Glomerular visceral epithelial cell (primary cell): ENCODE measurements around the gene BRWD1.

Source experiments
- DNase-seq: peaks from one replicate; pipeline ENCODE4 v3.0.0-alpha.2; 2016; ENCODE audit errors: extremely low spot score

BRWD1 gene

DNA sequence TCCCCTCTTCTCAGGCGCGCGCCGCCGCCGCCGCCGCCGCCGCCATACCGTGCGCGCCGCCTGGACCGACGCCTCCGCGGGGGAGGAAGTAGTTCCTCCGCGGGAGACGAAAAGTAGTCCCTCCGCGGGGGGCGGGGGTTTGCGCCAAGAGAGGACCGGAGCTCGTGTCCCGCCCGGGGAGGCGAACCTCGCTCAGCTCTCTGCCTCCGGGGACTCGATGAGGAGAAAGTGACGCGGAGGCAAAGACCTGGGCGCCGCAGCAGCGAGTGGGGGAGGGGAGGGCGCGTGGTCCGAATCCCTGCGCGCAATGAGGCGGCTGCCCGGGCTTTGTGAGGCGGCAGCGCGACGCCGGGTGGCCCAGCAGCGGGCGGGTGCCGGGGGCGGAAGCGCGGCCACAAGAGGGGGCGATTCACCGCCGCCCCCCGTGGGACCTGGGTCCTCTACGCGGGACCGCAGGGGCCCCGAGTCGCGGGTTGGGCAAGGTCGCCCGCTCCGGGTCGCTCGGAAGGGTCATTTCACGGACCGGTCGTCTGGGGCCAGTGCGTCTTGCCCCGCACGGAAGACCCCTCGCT lies at the start of gene BRWD1:
Gene BRWD1 (minus strand): TSS at position 62 of the 572 bp plus-strand sequence. CDS start 141 bp downstream, outside the sequence.
- DNase-seq, result peak; percentile 83

DNA sequence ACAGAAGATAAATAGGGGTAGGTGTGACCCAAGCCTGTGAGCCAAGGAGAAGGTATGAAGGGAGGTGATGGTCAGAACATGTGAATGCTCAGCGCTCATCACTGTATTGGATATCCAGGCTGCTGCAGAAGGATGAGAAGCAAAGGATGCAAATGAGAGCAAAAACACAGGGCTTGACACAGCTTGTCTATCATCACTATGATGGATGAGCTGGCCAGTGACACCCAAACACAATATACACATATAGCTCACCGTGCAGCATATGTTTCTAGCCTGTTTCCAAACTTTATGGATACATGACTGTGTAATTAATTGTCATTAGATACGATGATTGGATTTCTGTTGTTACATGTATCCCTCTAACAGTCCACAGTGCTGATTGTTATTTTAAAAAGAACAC lies 49.3 kb upstream of the BRWD1 start:
- no peak for DNase-seq

DNA sequence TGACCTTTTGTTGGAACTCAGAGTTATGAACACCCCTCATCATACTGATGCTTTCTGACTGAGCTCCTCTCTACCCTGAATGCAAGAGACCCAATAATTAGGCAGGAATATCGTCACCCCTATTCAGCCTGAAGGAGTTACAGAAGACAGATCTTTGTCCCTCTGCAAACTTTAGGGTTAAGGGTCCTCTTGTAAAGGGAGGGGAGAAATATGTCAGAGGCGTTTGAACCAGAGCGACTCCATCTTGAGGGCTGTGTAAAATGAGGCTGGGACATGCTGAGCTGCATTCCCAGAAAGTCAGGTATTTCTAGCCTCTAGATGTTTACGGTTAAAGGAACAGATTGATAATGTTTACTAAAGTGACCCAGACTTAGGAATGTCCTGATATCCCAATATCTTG lies 46.0 kb upstream of the BRWD1 start:
- DNase-seq, result no peak

DNA sequence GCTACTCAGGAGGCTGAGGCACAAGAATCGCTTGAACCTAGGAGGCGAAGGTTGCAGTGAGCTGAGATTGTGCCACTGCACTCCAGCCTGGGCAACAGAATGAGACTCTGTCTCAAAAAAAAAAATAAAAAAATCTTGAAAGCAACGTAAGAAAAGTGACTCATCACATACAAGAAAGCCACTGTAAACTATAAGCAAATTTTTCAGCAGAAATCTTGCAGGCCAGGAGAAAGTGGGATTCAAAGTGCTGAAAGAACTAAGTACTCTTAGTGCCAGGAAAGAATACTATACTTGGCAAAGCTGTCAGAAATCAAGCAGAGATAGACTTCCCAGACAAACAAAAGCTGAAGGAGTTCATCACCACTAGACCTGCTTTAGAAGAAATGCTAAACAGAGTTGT lies 39.9 kb upstream of the BRWD1 start:
- DNase-seq, result no peak

DNA sequence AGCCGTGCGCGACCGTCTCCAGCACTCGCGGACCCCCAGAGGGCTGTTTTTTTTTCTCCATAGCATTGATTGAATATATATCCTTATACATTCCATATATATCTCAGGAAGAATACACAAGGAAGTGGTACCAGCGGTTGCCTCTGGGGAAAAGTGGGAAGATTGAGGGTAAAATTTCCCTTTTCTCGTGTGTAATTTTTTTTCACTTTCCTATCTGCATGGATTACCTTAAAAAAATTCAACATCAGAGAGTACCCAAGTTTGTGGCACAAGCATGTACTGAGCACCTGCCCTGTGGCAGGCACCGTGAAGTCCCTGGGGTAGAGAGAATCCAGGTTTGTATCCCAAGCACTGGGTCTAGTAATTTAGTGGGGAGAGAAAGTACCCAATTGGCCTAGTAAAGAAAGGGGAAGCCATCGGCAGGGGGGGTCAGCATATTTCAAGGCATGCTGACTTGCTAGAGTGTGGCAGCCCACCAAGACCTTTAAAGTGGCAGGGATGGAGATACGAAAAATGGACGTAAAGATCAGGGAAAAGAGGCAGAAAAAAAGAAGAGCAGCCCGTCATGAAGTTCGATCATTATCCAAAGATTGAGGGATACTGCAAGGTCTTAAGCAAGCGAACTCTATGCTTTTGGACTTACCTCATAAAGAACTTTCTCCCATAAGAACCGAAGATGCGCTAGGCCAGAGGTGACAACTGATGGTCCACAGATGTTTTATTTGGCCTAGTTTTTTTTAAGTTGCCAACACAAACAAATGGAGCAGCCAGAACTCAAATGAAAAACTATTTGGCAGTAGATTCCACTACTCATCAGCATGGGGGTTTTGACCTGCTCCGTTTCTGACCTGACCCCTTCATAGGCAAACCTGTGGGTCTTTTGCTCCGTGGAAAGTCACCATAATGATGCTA lies 36.9 kb upstream of the BRWD1 start:
- DNase-seq, result no peak

DNA sequence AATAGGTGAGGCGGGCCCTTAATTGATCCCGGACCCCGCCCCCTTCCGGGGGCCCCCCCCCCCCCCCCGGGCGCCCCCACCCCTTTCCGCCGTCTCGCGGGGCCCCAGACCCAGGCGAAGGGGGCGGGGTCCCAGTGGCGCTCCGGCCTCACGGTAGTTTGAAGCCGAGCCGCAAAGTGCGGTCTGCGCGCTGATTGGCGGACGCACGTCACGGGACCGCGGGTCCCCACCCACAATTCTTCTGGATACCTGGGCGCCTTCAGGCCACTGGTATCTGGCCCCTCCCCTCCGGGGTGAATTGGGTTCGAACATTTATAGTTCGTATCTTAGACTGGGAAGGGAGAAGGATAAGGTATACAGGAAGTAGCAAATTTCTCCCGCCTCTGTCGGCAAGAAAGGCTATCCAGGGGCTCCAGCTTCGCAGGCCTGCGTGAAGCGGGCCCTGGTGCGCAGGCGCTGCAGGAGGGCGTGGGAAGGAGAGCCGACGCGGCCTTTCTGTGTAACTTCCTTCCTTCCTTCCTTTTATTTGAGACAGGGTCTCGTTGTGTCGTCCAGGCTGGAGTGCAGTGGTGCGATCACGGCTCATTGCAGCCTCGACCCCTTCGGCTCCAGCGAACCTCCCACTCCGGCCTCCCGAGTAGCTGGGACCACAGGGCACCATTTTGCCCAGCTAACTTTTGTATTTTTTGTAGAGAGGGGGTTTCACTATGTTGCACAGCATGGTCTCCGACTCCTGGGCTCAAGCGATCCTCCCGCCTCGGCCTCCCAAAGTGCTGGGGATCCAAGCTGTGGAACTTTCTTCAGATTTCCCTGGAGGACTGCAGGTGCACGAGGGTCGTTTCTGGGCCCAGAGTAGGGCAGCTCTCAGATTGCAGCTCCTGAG lies 36.0 kb upstream of the BRWD1 start:
- peak; percentile 99 for DNase-seq

DNA sequence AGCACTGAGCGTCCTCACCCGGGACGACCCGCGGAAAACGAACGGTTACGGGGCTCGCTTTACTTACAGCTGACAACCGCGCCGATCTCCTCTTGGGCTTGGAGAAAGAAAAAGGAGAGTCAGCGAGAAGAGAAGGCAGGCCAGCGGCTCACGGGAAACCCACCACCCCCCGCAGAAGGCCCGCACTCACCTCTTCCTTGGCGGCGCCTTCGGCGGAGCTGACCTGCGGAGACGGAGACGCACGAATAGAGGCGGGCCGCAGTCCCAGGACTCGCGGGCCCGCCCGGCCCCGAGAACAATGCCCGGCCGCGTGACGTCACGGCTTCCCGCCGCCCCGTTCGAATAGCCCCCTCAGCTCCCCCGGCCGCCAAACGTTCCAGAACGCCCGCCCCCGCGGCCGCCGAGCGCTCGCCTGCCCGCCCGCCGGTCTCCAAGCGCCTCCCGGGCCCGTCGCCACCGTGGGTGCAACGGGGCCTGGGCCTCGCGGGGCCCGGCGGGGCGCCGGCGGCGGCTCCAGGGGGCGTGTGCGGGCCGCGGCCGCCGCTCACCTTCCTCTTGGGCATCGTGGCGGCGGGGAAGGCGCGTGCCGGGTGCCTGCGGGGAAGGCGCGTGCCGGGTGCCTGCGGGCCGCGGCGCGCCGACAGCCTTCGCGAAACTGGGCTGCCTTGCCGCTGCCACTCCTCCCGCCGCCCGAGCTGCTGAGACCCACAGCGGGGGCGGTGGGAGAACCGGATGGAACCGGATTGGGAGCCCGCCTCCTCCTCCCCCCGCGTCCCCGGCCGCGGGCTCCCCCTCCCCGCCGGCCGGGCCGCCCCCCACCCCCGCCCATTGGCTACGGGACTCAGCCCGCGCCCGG lies 35.2 kb upstream of the BRWD1 start, which contains the start of gene HMGN1:
Gene HMGN1 (minus strand): TSS at position 734 of the 856 bp plus-strand sequence. CDS start 171 bp downstream, at position 563.
- peak; percentile 74 for DNase-seq

DNA sequence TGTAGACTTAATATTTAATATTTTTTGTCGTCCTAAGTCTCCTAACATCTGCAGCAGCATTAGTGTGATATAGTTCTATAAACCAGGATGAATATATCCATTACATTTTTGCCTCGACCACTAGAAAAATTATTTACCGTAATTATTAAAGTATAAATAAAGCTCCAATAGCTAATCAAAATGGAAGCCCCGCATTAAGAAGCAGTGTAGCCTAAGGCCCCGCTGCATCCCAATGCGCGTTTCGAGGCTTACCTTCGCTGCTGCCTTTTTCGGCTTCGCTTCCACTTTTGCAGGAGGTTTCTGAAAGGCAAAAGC lies 34.6 kb upstream of the BRWD1 start:
- no peak for DNase-seq

DNA sequence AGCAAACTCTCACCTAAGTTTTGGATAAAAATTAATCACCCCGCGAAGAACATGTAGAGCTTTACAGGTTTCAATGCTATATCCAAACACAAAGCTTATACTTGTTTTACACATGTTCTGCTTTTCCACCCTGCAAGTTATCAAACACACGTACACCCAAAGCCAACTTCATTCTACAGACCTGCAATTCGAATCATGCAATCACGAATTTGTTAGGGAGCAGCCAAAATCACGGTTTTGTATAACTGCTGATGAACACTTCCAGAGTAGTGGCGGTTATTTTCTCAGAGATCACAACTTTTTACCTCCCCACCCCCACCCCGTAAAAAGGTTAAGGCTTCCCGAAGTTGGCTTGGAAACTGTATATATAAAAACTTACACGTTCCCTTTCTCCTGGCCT lies 34.1 kb upstream of the BRWD1 start:
- DNase-seq, result peak; percentile 8

DNA sequence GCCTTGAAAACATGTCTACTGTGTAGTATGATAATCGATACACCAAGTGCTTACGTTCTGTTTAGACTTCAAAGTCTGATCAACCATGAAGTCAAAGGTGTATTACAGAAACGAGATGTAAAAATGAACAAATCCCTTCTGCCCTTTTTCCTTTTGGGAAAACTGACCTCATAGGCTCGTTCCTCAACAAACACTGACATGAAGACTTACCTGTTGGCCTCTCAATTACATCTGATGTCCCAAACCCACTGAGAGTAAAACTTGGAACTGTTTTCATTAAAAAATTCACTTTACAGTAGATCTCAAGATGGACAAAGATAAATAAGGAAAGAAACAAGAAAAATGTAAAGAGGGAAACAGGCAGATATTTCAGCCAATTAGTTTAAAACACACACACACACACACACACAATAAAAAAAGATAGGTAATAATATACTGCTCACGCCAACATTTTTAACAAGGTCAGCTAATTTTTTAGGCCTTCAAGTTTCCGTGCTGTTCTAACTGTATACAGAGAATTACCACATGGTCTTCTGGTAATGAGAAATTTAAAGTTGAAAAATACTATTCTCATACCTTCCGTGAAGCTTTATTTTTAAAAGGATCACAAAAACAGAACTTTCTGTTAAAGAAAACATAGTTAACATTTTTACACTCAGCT lies 33.4 kb upstream of the BRWD1 start:
- DNase-seq, result no peak

DNA sequence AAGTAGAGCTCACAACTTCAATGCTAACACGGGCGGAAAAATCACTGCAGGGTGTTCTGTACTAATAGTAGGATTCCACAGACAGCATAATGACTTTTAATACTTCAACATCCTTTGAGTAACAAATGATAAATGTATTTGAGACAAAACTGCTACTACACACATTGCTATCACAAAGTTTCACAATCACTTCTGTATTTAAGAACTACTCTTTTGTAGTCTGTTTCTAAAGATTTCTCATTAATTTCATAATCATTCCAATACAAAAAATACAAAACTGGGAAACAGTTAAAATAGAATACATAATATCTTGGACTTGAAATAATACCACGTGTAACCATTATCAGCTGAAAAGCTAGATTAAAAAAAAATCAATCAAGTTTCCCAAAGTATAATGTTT lies 32.8 kb upstream of the BRWD1 start:
- no peak for DNase-seq

DNA sequence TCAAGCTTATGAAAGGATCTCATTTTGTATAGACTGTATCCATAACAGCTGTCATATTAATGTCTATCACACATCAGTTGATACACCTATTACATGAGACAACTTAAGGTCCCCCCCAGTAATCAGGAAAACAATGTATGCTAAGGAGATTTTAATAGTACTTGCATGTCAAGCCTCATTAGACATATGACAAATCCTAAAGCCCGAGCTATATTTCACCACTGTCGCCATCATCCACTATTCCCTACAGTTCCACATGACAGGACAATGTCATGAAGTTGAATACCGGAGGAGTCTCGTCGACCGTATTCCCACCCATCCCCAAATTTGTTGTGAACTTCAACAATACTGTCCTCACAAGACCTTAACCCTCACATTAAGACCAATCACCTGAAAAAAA lies 32.0 kb upstream of the BRWD1 start:
- peak; percentile 20 for DNase-seq

DNA sequence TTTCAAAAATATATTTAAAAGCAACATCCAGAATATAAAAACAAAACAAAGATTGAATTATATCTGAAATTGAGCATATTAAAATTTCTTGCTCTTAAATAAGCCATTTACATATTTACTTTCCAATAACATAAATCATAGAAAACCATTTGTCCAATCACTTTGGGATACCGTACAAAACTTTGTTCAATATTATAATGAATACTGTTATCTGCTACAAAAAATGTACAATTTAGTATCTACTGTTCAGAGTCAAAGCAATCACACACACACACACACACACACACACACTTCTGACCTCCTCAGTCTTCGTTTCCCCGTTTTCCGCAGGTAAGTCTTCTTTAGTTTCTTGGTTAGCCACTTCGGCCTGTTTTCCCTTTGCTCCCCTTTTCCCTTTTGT lies 31.4 kb upstream of the BRWD1 start:
- no peak for DNase-seq

DNA sequence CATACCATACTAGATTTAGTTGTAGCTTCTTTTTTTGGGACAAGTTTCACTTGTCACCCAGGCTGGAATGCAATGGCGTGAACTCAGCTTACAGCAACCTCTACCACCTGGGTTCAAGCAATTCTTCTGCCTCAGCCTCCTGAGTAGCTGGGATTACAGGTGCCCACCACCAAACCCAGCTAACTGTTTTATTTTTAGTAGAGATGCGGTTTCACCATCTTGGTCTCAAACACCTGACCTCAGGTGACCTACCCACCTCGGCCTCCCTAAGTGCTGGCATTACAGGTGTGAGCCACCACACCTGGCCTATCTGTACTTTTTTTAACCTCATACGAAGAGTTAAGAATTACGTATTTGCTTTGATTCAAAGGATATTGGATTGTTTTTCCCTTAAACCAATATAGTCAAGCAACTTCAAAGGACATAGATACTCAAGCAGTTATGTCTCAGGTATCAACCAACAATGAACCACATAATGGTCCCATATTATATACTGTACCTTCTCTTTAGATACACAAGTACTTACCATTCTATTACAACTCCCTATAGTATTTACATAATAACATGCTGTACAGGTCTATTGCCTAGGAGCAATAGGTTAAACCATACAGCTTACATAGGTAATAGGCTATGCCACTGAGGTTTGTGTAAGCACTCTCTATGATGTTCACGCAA lies 28.0 kb upstream of the BRWD1 start:
- no peak for DNase-seq

DNA sequence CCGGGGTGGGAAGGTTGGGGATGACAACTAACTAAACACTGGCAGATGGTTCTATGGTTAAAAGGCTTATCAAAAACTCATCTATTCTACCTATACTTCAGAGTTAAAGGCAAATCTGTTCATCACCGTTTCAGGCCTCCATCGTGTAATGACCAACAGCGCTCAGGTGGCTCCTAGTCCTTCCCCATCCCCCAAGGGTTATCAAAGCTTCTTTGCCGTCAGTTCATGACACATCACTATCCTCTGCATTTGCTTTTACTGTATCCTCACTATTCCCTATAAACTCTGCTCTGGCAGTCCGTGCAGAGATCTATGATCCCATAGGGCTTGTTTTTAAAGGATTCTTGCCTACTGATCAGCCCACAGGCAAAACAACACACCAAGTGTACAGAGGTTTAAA lies 27.3 kb upstream of the BRWD1 start:
- DNase-seq, result no peak

DNA sequence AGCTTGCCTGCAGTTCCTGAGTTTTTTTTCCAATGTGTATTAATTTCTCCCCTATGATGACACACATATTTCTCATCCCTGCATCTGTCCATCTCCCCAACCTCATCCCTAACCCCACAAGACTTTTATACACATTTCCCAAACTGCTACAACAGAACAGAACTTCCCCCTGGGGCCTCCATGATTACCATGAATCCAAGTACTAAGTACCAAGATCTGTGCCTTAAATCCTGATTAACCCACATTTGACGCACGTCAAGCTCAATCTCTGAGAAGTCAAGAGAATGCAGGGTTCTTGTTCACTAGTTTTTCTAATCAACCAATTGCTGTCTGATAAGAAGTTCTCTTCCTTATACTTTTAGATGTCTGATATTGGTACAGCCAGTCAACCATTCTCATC lies 25.8 kb upstream of the BRWD1 start:
- no peak for DNase-seq

DNA sequence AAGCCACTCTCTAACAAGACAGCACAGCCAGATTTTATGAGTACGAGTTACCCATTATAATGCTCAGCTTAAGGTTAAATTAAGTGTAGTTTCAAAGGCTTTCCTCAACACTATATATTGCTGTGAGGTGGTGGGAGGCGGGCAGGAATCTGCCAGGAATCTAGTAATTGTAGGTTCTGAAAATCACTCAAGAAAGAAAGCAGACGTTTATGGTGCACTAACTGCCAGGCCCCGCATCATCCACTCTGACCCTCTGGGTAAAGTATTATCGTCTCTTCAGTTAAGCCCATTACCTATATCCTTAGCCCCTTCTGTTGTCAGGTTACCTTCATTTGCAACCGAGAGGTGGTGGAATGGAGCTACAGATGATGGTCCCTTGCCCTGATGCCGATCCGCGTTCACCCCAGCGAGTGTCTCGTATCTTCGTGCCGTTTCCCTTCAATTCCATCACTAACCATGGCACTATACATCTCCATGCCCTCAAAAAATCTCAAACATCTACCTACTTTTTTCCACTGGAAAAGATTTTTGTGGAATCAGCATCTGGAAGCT lies 23.1 kb upstream of the BRWD1 start:
- no peak for DNase-seq

DNA sequence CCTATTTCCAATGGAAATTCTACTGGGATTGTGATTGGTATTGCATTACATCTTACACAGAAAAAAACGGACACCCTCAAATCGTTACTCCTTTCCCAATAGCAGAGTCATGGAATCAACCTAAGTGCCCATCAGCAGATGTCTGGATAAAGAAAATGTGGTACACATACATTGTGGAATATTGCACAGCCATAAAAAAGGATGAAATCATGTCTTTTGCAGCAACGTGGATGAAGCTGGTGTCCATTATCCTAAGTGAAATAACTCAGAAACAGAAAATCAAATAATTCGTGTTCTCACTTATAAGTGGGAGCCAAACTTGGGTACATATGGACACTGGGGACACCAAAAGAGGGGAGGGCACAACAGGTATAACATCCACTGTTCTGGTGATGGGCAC lies 21.2 kb upstream of the BRWD1 start:
- no peak for DNase-seq

DNA sequence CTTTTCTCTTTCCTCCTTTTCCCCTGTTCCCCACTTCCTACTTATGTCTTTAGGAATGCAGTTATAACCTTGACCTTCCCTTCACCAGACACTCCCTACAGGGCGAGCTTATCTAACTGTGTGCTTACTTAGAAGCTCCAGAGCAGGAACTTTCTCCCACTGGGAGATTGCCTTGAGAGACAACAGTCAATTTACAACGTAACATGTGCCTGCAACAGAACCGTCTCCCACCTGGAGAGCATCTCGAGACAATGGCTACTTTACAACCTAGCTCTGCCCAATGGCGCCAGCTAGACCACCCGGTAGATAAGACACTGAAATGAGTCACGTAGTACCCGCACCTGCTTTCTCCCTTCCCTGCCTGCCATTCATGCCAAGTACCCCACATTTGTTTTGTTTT lies 18.7 kb upstream of the BRWD1 start:
- no peak for DNase-seq

DNA sequence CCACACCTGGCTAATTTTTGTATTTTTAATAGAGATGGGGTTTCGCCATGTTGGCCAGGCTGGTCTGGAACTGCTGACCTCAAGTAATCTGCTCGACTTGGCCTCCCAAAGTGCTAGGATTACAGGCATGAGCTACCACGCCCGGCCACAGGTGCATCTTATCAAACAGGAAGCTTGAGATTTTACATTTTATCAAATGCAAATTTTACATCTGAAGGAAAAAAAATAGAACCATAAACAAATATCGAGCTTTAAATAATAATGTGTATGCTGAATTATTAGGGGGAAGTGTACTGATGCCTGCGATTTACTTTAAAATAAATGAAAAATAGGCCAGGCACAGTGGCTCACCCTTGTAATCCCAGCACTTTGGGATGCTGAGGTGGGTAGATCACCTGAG lies 16.6 kb upstream of the BRWD1 start:
- DNase-seq, result no peak
